Measurements from ENCODE around the gene CDH2. TPM values are rescaled to one million over a fixed set of nuclear protein-coding genes. Genes with fewer than 3 reads are reported as not detected.

The CDH2 gene
- total and polyA plus RNA-seq, 4 donors, result 14.2 to 49.5 (median 26.4) TPM

GRCh38 chr18:28159055-28159454 lies 17.9 kb downstream of the CDH2 start:
- TF ChIP-seq ATF3 (IDR thresholded peaks at IDR 0.05) (no peak), SP1 (IDR thresholded peaks at IDR 0.05) (no peak), FOXA1 (IDR thresholded peaks at IDR 0.05) (no peak), YY1 (IDR thresholded peaks at IDR 0.05) (no peak), ZBTB33 (IDR thresholded peaks at IDR 0.05) (no peak), MAX (IDR thresholded peaks at IDR 0.05) (no peak), EGR1 (IDR thresholded peaks at IDR 0.05; ENCODE audit: low read depth in 2 of 2) (no peak), HNF4G (IDR thresholded peaks at IDR 0.05) (no peak), CTCF (IDR thresholded peaks at IDR 0.05; ENCODE audit: low read depth, low read length, missing input control) (no peak), RAD21 (IDR thresholded peaks at IDR 0.05) (no peak), FOXA2 (IDR thresholded peaks at IDR 0.05) (no peak)
- Histone ChIP-seq H3K9ac (ENCODE audit: low read depth in 1 of 2, low read length in 2 of 2) (no peak overlapping the region), H3K36me3 (ENCODE audit: control insufficient read depth in 4 of 4, insufficient read depth in 3 of 4, low read depth in 1 of 4, low read length in 3 of 4) (no peaks in the 10 kb centered on the region), H3K27me3 (ENCODE audit: control insufficient read depth in 4 of 4, insufficient read depth in 4 of 4, low read length in 3 of 4) (no peaks in the 10 kb centered on the region), H3K4me1 (ENCODE audit: control insufficient read depth in 4 of 4, insufficient read depth in 4 of 4, low read length in 3 of 4) (peaks cover 20 to 54% (median 42%) of the 10 kb centered on the region in 4 donors), H3K27ac (ENCODE audit: low read depth in 1 of 2, low read length in 2 of 2) (no peak overlapping the region), H3K4me3 (ENCODE audit: low read depth in 1 of 3, low read length in 3 of 3) (no peak overlapping the region), H3K9me3 (ENCODE audit: control insufficient read depth in 4 of 4, low read length in 3 of 4) (no peaks in the 10 kb centered on the region)
- DNase-seq (ENCODE audit: low spot score), result no peak
- WGBS, result 80% methylated on average over 2 of the region's 2 CpGs

- WGBS, result 23% methylated on average over 4 of the region's 4 CpGs
- H3K9ac ChIP-seq (ENCODE audit: low read depth in 1 of 2, low read length in 2 of 2), result no peak overlapping the region
These were observed 18.8 kb downstream of the CDH2 start for GRCh38 chr18:28158083-28158581.

More at GRCh38 chr18:28158083-28158581, 18.8 kb downstream of the CDH2 start:
- peak; percentile 45 to 49 for TF ChIP-seq RXRA (IDR thresholded peaks at IDR 0.05)
- TF ChIP-seq JUND (IDR thresholded peaks at IDR 0.05), result no peak
- TF ChIP-seq CTCF (IDR thresholded peaks at IDR 0.05; ENCODE audit: low read depth, low read length, missing input control), result peak; percentile 17
- TF ChIP-seq NR2F2 (IDR thresholded peaks at IDR 0.05), result peak; percentile 87
- TF ChIP-seq RAD21 (IDR thresholded peaks at IDR 0.05), result peak; percentile 81 to 82
- Histone ChIP-seq H3K27me3 (ENCODE audit: control insufficient read depth in 4 of 4, insufficient read depth in 4 of 4, low read length in 3 of 4) (no peaks in the 10 kb centered on the region), H3K27ac (ENCODE audit: low read depth in 1 of 2, low read length in 2 of 2) (peak overlapping the region in 1 of 2 donors; percentile 25), H3K9me3 (ENCODE audit: control insufficient read depth in 4 of 4, low read length in 3 of 4) (no peaks in the 10 kb centered on the region), H3K4me3 (ENCODE audit: low read depth in 1 of 3, low read length in 3 of 3) (no peak overlapping the region), H3K36me3 (ENCODE audit: control insufficient read depth in 4 of 4, insufficient read depth in 3 of 4, low read depth in 1 of 4, low read length in 3 of 4) (no peaks in the 10 kb centered on the region), H3K4me1 (ENCODE audit: control insufficient read depth in 4 of 4, insufficient read depth in 4 of 4, low read length in 3 of 4) (peaks cover 17 to 46% (median 35%) of the 10 kb centered on the region in 4 donors)
- DNase-seq (ENCODE audit: low spot score), result no peak
